Activated gamma-delta T cell treated with anti-CD3 and anti-CD28 coated beads, Interleukin-2, amount 50 U/mL, for 16 hours (primary cell): ENCODE measurements around the gene ARSK.

Source experiments
- DNase-seq: peaks from one replicate; pipeline ENCODE4 v3.0.0-alpha.2; 2020; ENCODE audit warnings: low read depth

ARSK gene

GRCh38 chr5:95649274-95649673 lies 94.4 kb downstream of the ARSK start:
- DNase-seq = no peak

GRCh38 chr5:95649842-95650620 lies 95.1 kb downstream of the ARSK start:
- DNase-seq = no peak

GRCh38 chr5:95652849-95653248 lies 97.9 kb downstream of the ARSK start:
- DNase-seq = no peak

GRCh38 chr5:95654196-95654595 lies 99.3 kb downstream of the ARSK start:
- no peak for DNase-seq
